ENCODE data around the gene PROZ. TPM values are rescaled to one million over a fixed set of nuclear protein-coding genes. Genes with fewer than 3 reads are reported as not detected.

PROZ gene
- total and polyA plus RNA-seq, 2 donors (not counting 1 experiment from before 2014, with no cell fraction given) = not detected

DNA sequence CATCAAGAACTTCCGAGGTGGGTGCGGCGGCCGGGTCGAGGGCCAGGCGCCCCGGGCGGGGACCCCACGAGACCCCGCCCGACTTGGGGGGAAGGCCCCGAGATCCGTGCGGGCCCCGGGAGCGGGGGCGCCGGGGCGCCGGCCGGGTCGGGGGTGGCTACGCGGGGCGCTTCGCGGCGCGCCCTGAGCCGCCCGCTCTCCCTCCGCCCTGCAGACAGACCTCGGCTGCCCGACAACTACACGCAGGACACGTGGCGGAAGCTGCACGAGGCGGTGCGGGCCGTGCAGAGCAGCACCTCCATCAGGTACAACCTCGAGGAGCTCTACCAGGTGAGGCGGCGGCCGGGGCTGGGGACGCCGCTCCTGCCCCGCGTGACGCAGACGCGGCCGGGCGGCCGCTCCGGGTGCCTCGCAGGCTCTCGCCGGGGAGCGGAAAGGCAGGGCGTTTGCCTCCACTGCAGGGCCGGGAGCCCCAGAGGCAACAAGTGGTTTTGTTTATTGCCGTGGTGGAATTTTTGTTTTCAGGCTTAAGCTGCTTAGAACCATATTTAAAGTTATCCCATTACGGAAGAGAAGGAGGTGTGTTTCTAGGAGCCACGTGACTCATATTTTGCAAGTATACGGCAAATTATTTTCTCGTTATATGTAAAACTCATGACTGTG is 51.4 kb downstream of the PROZ start:
- Mint-ChIP-seq H3K27ac (peak overlapping the region; percentile 89), H3K4me3 (peak overlapping the region; percentile 88), H3K4me1 (peaks cover 57% of the 10 kb centered on the region), H3K9me3 (ENCODE audit: insufficient read depth) (no peaks in the 10 kb centered on the region), H3K27me3 (no peaks in the 10 kb centered on the region)
- Histone ChIP-seq H4K20me1 (ENCODE audit: control insufficient read depth, insufficient read depth, low read length, poor library complexity, severe bottlenecking) (peaks cover 58% of the 10 kb centered on the region), H2AFZ (ENCODE audit: insufficient read depth, low read depth, low read length, poor library complexity, severe bottlenecking) (peak overlapping the region; percentile 75), H3K9me3 (ENCODE audit: control extremely low read depth in 1 of 3, control insufficient read depth in 2 of 3, insufficient read depth in 1 of 3, low read length in 2 of 3) (no peaks in the 10 kb centered on the region), H3K79me2 (ENCODE audit: control insufficient read depth, insufficient read depth, low read length) (peaks cover 83% of the 10 kb centered on the region), H3K27ac (ENCODE audit: low read length in 2 of 2) (peak overlapping the region; percentile 26 to 74), H3K27me3 (replicated peaks in 1 of 4; ENCODE audit: control extremely low read depth in 1 of 4, control insufficient read depth in 3 of 4, insufficient read depth in 4 of 4, low read length in 3 of 4) (no peaks in the 10 kb centered on the region), H3K36me3 (replicated peaks in 1 of 2; ENCODE audit: control extremely low read depth in 1 of 2, control insufficient read depth in 1 of 2, extremely low read depth in 1 of 2, insufficient read depth in 2 of 2, low read length in 1 of 2) (peaks cover 0 to 11% of the 10 kb centered on the region in 2 experiments), H3K4me1 (ENCODE audit: control insufficient read depth in 2 of 2, insufficient read depth in 2 of 2, low read length in 2 of 2) (peaks cover 12 to 24% of the 10 kb centered on the region in 2 donors), H3K4me3 (ENCODE audit: control extremely low read depth in 1 of 5, extremely low read depth in 1 of 5, insufficient read depth in 1 of 5, low read depth in 2 of 5, low read length in 4 of 5) (peak overlapping the region; percentile 22 to 76 (median 65)), H3K9ac (ENCODE audit: low read length) (peak overlapping the region; percentile 80), H3K4me2 (replicated peaks; ENCODE audit: low read depth, low read length, poor library complexity, severe bottlenecking) (peak overlapping the region; percentile 81)
- TF ChIP-seq, protein P1, sequence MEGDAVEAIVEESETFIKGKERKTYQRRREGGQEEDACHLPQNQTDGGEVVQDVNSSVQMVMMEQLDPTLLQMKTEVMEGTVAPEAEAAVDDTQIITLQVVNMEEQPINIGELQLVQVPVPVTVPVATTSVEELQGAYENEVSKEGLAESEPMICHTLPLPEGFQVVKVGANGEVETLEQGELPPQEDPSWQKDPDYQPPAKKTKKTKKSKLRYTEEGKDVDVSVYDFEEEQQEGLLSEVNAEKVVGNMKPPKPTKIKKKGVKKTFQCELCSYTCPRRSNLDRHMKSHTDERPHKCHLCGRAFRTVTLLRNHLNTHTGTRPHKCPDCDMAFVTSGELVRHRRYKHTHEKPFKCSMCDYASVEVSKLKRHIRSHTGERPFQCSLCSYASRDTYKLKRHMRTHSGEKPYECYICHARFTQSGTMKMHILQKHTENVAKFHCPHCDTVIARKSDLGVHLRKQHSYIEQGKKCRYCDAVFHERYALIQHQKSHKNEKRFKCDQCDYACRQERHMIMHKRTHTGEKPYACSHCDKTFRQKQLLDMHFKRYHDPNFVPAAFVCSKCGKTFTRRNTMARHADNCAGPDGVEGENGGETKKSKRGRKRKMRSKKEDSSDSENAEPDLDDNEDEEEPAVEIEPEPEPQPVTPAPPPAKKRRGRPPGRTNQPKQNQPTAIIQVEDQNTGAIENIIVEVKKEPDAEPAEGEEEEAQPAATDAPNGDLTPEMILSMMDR (IDR thresholded peaks at IDR 0.05) = no peak
- POLR2A ChIA-PET = interaction anchor here (2.4 kb wide), 1 partner anchor 87 kb away, joined by 12 read pairs; the partner anchor contains the start of gene LAMP1
- peak; percentile 43 for ATAC-seq (ENCODE audit: low read depth)
- CTCF ChIA-PET = no interaction called here
- DNase-seq = peak; percentile 87
- WGBS (ENCODE audit: insufficient coverage) = under 1% methylated on average over 62 of the region's 67 CpGs
- intact Hi-C loops (cut with micrococcal nuclease) = loop anchor here (2.0 to 5.0 kb wide), 3 partner anchors 267 to 318 kb away; partner anchors contain the start of gene DCUN1D2

GRCh38 chr13:113210833-113211232 is 52.4 kb downstream of the PROZ start:
- peaks cover 83% of the 10 kb centered on the region for H3K79me2 ChIP-seq (ENCODE audit: control insufficient read depth, insufficient read depth, low read length)
- Mint-ChIP-seq H3K27ac (peak overlapping the region; percentile 28), H3K9me3 (ENCODE audit: insufficient read depth) (no peaks in the 10 kb centered on the region), H3K27me3 (no peaks in the 10 kb centered on the region), H3K4me1 (peaks cover 49% of the 10 kb centered on the region), H3K4me3 (peak overlapping the region; percentile 32)
- intact Hi-C loops (cut with micrococcal nuclease) = no loop called here
- no peak for ATAC-seq (ENCODE audit: low read depth)
- H3K36me3 ChIP-seq (replicated peaks in 1 of 2; ENCODE audit: control extremely low read depth in 1 of 2, control insufficient read depth in 1 of 2, extremely low read depth in 1 of 2, insufficient read depth in 2 of 2, low read length in 1 of 2) = peaks cover 0 to 12% of the 10 kb centered on the region in 2 experiments
- no peak for DNase-seq
- H4K20me1 ChIP-seq (ENCODE audit: control insufficient read depth, insufficient read depth, low read length, poor library complexity, severe bottlenecking) = peaks cover 58% of the 10 kb centered on the region
- no peak overlapping the region for H3K27ac ChIP-seq (ENCODE audit: low read length in 2 of 2)
- H2AFZ ChIP-seq (ENCODE audit: insufficient read depth, low read depth, low read length, poor library complexity, severe bottlenecking) = no peak overlapping the region
- H3K9ac ChIP-seq (ENCODE audit: low read length) = no peak overlapping the region
- TF ChIP-seq, protein P1 (IDR thresholded peaks at IDR 0.05) = no peak
- TF ChIP-seq EZH2 (IDR thresholded peaks at IDR 0.05; ENCODE audit: borderline replicate concordance, insufficient read depth, low read depth, low read length, poor library complexity, severe bottlenecking) = no peak
- CTCF ChIA-PET = no interaction called here
- WGBS (ENCODE audit: insufficient coverage) = 100% methylated on average over 1 of the region's 6 CpGs
- H3K4me3 ChIP-seq (ENCODE audit: control extremely low read depth in 1 of 5, extremely low read depth in 1 of 5, insufficient read depth in 1 of 5, low read depth in 2 of 5, low read length in 4 of 5) = peak overlapping the region in 1 of 5 experiments; percentile 53
- peak overlapping the region; percentile 81 for H3K4me2 ChIP-seq (replicated peaks; ENCODE audit: low read depth, low read length, poor library complexity, severe bottlenecking)
- POLR2A ChIA-PET = no interaction called here
- H3K27me3 ChIP-seq (replicated peaks in 1 of 4; ENCODE audit: control extremely low read depth in 1 of 4, control insufficient read depth in 3 of 4, insufficient read depth in 4 of 4, low read length in 3 of 4) = no peaks in the 10 kb centered on the region
- peaks cover 16 to 24% of the 10 kb centered on the region in 2 donors for H3K4me1 ChIP-seq (ENCODE audit: control insufficient read depth in 2 of 2, insufficient read depth in 2 of 2, low read length in 2 of 2)
- H3K9me3 ChIP-seq (ENCODE audit: control extremely low read depth in 1 of 3, control insufficient read depth in 2 of 3, insufficient read depth in 1 of 3, low read length in 2 of 3) = no peaks in the 10 kb centered on the region
